SU-DHL-6 (cell line): ENCODE measurements around the gene CCL26.

Experiments
- H2AFZ ChIP-seq: fragments of 200-600 bp; sonication (generic); 2 replicates; pipeline ENCODE4 v1.6.1; 2014; ENCODE audit warnings: low read depth, mild to moderate bottlenecking, moderate library complexity, mixed read lengths, antibody characterized with exemption, low read length; ENCODE audit not compliant: severe bottlenecking
- H3F3A ChIP-seq: fragments of 200-600 bp; shearing (Covaris generic); 2 replicates; pipeline ENCODE4 v1.6.0; 2016; ENCODE audit warnings: antibody characterized with exemption, mild to moderate bottlenecking; ENCODE audit not compliant: insufficient read depth
- H3K27ac ChIP-seq: fragments of 200-600 bp; sonication (generic); 2 replicates; pipeline ENCODE4 v1.5.1; 2016; ENCODE audit warnings: low read depth, mild to moderate bottlenecking, low read length, moderate library complexity, mixed read lengths
- H3K27me3 ChIP-seq: fragments of 200-600 bp; sonication (generic), shearing (Covaris generic); 2 replicates; pipeline ENCODE4 v1.6.0; 2014; ENCODE audit warnings: mild to moderate bottlenecking, low read length
- H3K36me3 ChIP-seq: fragments of 200-600 bp; sonication (generic); 2 replicates; pipeline ENCODE4 v1.6.1; 2014; ENCODE audit warnings: mild to moderate bottlenecking, low read length, mixed read lengths
- H3K4me2 ChIP-seq: fragments of 300-600, 200-600 bp; shearing (Covaris generic), sonication (generic); 2 replicates; pipeline ENCODE4 v1.6.0; 2014; ENCODE audit warnings: low read length, low read depth, mild to moderate bottlenecking; ENCODE audit not compliant: poor library complexity, severe bottlenecking
- H3K4me3 ChIP-seq: fragments of 200-600 bp; sonication (generic); 2 replicates; pipeline ENCODE4 v1.5.1; 2014; ENCODE audit warnings: antibody characterized with exemption, low read length, mild to moderate bottlenecking, mixed read lengths; ENCODE audit not compliant: insufficient read depth, poor library complexity, severe bottlenecking
- H3K79me2 ChIP-seq: fragments of 200-600 bp; sonication (generic); 2 replicates; pipeline ENCODE4 v1.6.1; 2014; ENCODE audit warnings: mild to moderate bottlenecking, low read length, moderate library complexity; ENCODE audit not compliant: insufficient read depth
- H3K9ac ChIP-seq: fragments of 200-600 bp; sonication (generic); 2 replicates; pipeline ENCODE4 v1.7.0; 2014; ENCODE audit warnings: mild to moderate bottlenecking, low read length
- H3K9me2 ChIP-seq: fragments of 200-600 bp; sonication (generic); replicated peaks from 2 replicates; pipeline ENCODE4 v1.6.1; 2014; ENCODE audit warnings: low read length; ENCODE audit not compliant: insufficient read depth
- H3K9me3 ChIP-seq: fragments of 200-600 bp; sonication (generic); 2 replicates; pipeline ENCODE4 v1.6.1; 2014; ENCODE audit warnings: low read length, mixed read lengths; ENCODE audit not compliant: insufficient read depth
- H4K20me1 ChIP-seq: fragments of 200-600 bp; sonication (generic); 2 replicates; pipeline ENCODE4 v1.6.1; 2014; ENCODE audit warnings: low read depth, mild to moderate bottlenecking, antibody characterized with exemption, low read length, moderate library complexity, mixed read lengths
- EZH2phosphoT487 ChIP-seq: fragments of 200-600 bp; sonication (generic), shearing (Covaris generic); conservative IDR thresholded peaks from 2 replicates; pipeline ENCODE4 v1.6.1; 2018; ENCODE audit warnings: mild to moderate bottlenecking, antibody characterized with exemption, low read length, moderate library complexity, mixed read lengths
- TF ChIP-seq, protein P1 (sequence below): fragments of 200-600 bp; sonication (generic); IDR thresholded peaks from one replicate; pipeline ENCODE4 v1.5.1; 2017; ENCODE audit warnings: antibody characterized with exemption, mild to moderate bottlenecking, low read length, moderate library complexity; ENCODE audit not compliant: insufficient read depth, poor library complexity, severe bottlenecking

Gene CCL26

DNA sequence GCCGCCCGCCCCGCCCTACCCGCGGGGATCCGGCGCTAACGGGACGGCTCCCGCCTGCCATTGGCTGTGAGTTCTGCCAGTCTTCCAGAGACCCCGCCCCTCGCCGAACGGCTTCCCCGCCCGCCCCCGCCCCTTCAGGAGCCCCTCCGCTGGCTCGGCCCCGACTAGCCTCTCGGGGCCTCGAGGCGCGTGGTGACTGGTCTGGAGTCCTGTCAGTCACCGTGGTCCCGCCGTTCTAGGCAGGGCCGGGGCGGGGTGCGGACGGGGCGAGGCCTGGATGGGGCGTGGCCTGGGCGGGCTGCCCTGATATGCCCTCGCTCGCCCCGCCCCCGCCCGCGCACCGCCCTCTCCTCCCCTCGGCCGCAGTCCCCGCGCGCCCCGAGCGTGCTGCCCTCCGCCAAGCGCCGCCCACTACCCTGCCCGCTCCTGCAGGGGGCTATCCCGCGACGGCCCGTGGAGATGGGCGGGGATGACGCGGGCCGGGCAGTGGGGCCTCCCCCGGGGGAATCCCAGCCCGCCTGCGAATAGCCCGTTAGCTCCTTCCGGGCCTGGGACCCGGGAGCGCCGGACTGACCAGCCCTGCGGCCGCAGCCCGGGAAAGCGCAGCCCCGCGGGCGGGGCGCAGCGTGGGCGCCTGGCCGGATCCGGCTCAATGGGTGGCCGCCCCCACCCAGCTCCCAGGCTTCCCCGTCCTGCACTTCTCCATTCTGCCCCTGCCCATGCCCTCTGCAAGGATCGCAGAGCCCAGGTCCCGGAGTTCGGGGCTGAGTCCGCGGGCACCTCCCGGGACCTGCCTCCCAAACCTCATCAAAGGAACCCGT is 32.8 kb downstream of the CCL26 start:
- Histone ChIP-seq H3K9ac (peak overlapping the region; percentile 84), H3K79me2 (no peaks in the 10 kb centered on the region), H3K27ac (peak overlapping the region; percentile 8; the same call in 1 of the 2 replicates)

DNA sequence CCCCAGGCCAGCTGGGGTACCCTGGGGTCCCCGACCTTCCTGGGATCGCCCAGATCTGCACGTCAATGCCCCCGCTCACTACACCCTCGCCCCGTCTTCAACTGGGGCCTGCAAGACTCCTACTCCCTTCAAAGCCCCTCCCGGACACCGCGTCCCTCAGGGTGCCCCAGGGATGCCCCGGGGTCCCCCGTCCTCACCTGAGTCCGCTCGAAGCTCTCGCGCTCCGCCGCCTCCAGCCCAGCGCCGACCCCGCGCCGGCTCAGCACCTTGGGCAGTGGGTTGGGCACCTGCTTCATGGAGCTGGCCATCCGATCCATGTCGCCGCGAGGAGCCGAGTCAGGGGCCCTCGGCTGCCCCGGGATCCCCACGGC is 33.4 kb downstream of the CCL26 start, which contains the start of gene HIP1:
Gene HIP1 (minus strand): TSS at position 338 of the 371 bp plus-strand sequence. CDS start 21 bp downstream, at position 317.
- no peaks in the 10 kb centered on the region for H3K79me2 ChIP-seq
- peak within 1 kb of the TSS; percentile 84 for H3K9ac ChIP-seq
- TF ChIP-seq EZH2phosphoT487: no peak
- TF ChIP-seq, protein P1, sequence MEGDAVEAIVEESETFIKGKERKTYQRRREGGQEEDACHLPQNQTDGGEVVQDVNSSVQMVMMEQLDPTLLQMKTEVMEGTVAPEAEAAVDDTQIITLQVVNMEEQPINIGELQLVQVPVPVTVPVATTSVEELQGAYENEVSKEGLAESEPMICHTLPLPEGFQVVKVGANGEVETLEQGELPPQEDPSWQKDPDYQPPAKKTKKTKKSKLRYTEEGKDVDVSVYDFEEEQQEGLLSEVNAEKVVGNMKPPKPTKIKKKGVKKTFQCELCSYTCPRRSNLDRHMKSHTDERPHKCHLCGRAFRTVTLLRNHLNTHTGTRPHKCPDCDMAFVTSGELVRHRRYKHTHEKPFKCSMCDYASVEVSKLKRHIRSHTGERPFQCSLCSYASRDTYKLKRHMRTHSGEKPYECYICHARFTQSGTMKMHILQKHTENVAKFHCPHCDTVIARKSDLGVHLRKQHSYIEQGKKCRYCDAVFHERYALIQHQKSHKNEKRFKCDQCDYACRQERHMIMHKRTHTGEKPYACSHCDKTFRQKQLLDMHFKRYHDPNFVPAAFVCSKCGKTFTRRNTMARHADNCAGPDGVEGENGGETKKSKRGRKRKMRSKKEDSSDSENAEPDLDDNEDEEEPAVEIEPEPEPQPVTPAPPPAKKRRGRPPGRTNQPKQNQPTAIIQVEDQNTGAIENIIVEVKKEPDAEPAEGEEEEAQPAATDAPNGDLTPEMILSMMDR: no peak
- H3K27me3 ChIP-seq: no peaks in the 10 kb centered on the region
- peaks cover 19% of the 10 kb centered on the region; the same call in 1 of the 2 replicates for H3F3A ChIP-seq
- H3K9me2 ChIP-seq: no peaks in the 10 kb centered on the region
- H2AFZ ChIP-seq: peak within 1 kb of the TSS; percentile 98
- no peaks in the 10 kb centered on the region for H3K36me3 ChIP-seq
- H4K20me1 ChIP-seq: no peaks in the 10 kb centered on the region
- peak within 1 kb of the TSS; percentile 8; the same call in 1 of the 2 replicates for H3K27ac ChIP-seq
- H3K9me3 ChIP-seq: no peaks in the 10 kb centered on the region
- peak within 1 kb of the TSS; percentile 91 for H3K4me3 ChIP-seq
- peak within 1 kb of the TSS; percentile 94 for H3K4me2 ChIP-seq

More for the DNA sequence above, 32.8 kb downstream of the CCL26 start:
- no peaks in the 10 kb centered on the region for H3K27me3 ChIP-seq
- TF ChIP-seq EZH2phosphoT487: no peak
- TF ChIP-seq, protein P1: no peak
- no peaks in the 10 kb centered on the region for H3K9me3 ChIP-seq
- peak overlapping the region; percentile 94 for H3K4me2 ChIP-seq
- no peaks in the 10 kb centered on the region for H3K36me3 ChIP-seq
- H3K4me3 ChIP-seq: peak overlapping the region; percentile 91
- H2AFZ ChIP-seq: peak overlapping the region; percentile 98
- H3K9me2 ChIP-seq: no peaks in the 10 kb centered on the region
- H3F3A ChIP-seq: peaks cover 19% of the 10 kb centered on the region; the same call in 1 of the 2 replicates
- H4K20me1 ChIP-seq: no peaks in the 10 kb centered on the region

DNA sequence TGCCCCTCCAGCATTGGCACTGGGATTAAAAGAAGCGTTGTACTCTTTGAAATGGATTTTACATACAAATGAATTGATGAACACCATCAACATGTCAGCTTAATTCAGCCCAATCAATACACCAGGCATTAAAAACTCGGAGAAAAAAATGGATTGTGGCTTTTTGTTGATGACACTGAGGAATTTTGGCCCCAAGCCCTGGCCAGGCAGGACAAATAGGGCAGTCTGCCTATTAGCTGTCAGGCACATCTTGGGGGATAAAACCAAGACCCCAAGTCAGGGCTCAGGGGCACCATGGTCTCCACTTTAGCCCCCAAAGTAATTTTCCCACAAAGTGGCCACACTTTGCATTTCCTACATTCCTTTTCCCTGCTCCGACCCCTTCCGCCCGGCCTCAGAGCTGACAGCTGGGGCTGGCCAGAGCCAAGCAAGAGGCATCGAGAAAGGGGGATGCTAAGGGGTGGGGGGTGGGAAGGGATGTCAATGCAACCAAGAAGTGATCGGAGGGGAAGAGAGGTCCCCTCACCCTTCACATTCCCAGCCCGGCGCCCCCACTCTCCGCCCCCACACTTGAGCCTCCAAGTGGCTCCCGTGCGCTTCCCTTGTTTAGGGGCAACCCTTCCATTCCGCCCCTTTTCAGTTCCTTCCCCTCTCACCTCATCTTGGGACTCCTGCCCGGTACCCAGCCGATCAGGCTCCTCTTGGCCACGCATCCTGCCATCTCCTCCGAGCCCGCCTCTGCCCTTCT is 34.0 kb downstream of the CCL26 start:
- no peaks in the 10 kb centered on the region for H3K79me2 ChIP-seq
- no peak overlapping the region for H3K27ac ChIP-seq

More for the DNA sequence above, 34.0 kb downstream of the CCL26 start:
- Histone ChIP-seq H3K36me3 (no peaks in the 10 kb centered on the region), H3K4me3 (peak overlapping the region; percentile 91), H3F3A (peaks cover 19% of the 10 kb centered on the region; the same call in 1 of the 2 replicates), H3K27me3 (no peaks in the 10 kb centered on the region), H3K9me3 (no peaks in the 10 kb centered on the region), H2AFZ (peak overlapping the region; percentile 98), H3K9ac (peak overlapping the region; percentile 84), H3K4me2 (peak overlapping the region; percentile 94), H4K20me1 (no peaks in the 10 kb centered on the region), H3K9me2 (no peaks in the 10 kb centered on the region)
- TF ChIP-seq, protein P1: no peak
- no peak for TF ChIP-seq EZH2phosphoT487
